ENCODE data around the gene NPC1. TPM values are rescaled to one million over a fixed set of nuclear protein-coding genes. Genes with fewer than 3 reads are reported as not detected.
A peak's percentile ranks its signal among the peaks of the same experiment; 100 is the strongest.

Gene NPC1
- total RNA-seq (2021; ENCODE audit: unreplicated experiment) (92.7 TPM), Bru-seq, nascent RNA (percentile 87 among the genes with signal in this experiment), BruChase-seq, experiment 1, labeled RNA remaining after a 2-hour chase (percentile 85 among the genes with signal in this experiment), BruChase-seq, experiment 2, labeled RNA remaining after a 6-hour chase (percentile 92 among the genes with signal in this experiment)
- 60.3 TPM for polyA plus RNA-seq (2012; ENCODE audit: insufficient read length)
- long read RNA-seq, full-length matches to known transcripts, result 69 of 185 reads
- long read RNA-seq, partial matches to known transcripts, result 65 of 185 reads
- long read RNA-seq, other reads (novel, unspliced or antisense), result 51 of 185 reads

DNA sequence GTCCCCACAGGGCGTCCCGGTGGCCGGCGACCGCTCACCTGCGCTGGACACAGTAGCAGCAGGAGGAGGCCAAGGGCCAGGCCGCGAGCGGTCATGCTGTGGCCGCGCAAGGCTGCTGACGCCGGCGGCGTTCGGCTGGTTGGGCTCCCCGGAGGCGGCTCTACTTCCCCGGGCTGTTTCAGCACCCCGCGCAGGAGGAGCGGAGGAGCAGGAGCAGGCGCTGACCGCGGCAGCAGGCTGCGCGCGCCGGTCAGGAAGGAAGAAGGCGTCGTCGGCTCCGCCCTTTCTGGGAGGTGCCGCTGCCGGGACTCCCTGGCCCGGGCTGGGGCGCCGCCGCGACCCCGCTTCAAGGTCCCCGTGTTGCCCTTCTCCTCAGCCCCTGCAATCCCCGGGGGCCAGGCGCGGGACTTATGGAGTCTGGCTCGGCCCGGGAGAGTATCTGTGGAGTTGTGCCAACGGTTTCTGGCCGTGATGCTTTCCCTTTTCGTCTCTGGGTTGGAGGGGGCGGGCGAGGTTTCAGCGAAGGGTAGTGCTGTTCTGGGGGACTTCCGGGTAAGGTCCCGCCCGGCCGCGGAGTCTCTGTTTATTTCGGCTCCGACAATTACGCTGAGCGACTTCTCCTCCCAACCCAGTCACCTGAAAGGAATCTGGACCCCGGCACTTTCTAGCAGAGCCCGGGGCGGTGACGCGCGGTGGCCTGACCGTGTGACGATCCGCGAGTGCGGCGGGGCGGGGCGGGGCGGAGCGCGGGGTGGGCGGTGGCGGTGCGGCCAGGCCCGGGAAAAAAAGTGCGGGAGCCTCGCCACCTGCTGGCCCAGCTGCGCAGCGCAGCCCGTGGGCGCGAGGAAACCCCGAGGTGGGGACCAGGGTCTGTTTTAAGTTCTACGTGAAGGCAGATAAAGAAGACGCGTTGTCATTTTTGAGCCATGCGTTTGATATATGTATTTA lies at the start of gene NPC1:
Gene NPC1, minus strand, starts transcription at position 258 of the 948 bp plus-strand sequence. Its CDS starts 163 bp downstream, at position 95.
- ATAC-seq (peak; percentile 98), DNase-seq (ENCODE audit: low read depth, low spot score) (peak; percentile 67)
- POLR2A ChIA-PET, result interaction anchor here (0.6 kb wide), 1 partner anchor 192 kb away, joined by 7 read pairs; no protein-coding TSS in a partner anchor
- no TSS peak for BruUV-seq (replicated peaks)
- intact Hi-C loops (cut with micrococcal nuclease; ENCODE audit: unreplicated experiment) (loop anchor here (10.0 kb wide), 1 partner anchor 82 kb away; the partner anchor contains the start of gene RMC1), in situ Hi-C loops (cut with HindIII; ENCODE audit: low pct_unique_long_range_greater_than_20kb, low sequenced_read_pairs) (no loop called here)
- Histone ChIP-seq H3K27me3 (ENCODE audit: control insufficient read depth, insufficient read depth, low read length) (no peaks in the 10 kb centered on the region), H3K4me1 (ENCODE audit: control insufficient read depth, insufficient read depth, low read length) (peaks cover 12% of the 10 kb centered on the region), H3K4me3 (ENCODE audit: low read depth in 2 of 2, low read length in 2 of 2) (peak within 1 kb of the TSS; percentile 91 to 97), H3K36me3 (ENCODE audit: control insufficient read depth, insufficient read depth, low read length) (peaks cover 6% of the 10 kb centered on the region; the same call in 1 of the 2 replicates), H3K27ac (ENCODE audit: low read length) (peak within 1 kb of the TSS; percentile 85), H3K9me3 (ENCODE audit: control insufficient read depth, insufficient read depth, low read depth, low read length) (no peaks in the 10 kb centered on the region)
- CTCF ChIA-PET, result interaction anchor here (1.3 kb wide), 1 partner anchor 9 kb away, joined by 3 read pairs; no protein-coding TSS in a partner anchor
- TF ChIP-seq, protein P1, sequence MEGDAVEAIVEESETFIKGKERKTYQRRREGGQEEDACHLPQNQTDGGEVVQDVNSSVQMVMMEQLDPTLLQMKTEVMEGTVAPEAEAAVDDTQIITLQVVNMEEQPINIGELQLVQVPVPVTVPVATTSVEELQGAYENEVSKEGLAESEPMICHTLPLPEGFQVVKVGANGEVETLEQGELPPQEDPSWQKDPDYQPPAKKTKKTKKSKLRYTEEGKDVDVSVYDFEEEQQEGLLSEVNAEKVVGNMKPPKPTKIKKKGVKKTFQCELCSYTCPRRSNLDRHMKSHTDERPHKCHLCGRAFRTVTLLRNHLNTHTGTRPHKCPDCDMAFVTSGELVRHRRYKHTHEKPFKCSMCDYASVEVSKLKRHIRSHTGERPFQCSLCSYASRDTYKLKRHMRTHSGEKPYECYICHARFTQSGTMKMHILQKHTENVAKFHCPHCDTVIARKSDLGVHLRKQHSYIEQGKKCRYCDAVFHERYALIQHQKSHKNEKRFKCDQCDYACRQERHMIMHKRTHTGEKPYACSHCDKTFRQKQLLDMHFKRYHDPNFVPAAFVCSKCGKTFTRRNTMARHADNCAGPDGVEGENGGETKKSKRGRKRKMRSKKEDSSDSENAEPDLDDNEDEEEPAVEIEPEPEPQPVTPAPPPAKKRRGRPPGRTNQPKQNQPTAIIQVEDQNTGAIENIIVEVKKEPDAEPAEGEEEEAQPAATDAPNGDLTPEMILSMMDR (IDR thresholded peaks at IDR 0.05), result peak; percentile 98
- TF ChIP-seq, protein P2, sequence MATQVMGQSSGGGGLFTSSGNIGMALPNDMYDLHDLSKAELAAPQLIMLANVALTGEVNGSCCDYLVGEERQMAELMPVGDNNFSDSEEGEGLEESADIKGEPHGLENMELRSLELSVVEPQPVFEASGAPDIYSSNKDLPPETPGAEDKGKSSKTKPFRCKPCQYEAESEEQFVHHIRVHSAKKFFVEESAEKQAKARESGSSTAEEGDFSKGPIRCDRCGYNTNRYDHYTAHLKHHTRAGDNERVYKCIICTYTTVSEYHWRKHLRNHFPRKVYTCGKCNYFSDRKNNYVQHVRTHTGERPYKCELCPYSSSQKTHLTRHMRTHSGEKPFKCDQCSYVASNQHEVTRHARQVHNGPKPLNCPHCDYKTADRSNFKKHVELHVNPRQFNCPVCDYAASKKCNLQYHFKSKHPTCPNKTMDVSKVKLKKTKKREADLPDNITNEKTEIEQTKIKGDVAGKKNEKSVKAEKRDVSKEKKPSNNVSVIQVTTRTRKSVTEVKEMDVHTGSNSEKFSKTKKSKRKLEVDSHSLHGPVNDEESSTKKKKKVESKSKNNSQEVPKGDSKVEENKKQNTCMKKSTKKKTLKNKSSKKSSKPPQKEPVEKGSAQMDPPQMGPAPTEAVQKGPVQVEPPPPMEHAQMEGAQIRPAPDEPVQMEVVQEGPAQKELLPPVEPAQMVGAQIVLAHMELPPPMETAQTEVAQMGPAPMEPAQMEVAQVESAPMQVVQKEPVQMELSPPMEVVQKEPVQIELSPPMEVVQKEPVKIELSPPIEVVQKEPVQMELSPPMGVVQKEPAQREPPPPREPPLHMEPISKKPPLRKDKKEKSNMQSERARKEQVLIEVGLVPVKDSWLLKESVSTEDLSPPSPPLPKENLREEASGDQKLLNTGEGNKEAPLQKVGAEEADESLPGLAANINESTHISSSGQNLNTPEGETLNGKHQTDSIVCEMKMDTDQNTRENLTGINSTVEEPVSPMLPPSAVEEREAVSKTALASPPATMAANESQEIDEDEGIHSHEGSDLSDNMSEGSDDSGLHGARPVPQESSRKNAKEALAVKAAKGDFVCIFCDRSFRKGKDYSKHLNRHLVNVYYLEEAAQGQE (IDR thresholded peaks at IDR 0.05; ENCODE audit: insufficient read depth in 1 of 2, low read depth in 2 of 2, low read length in 1 of 2), result peak in 1 of 2 experiments; percentile 54; a peak in 1 of 4 replicates
- TF ChIP-seq SIN3A (IDR thresholded peaks at IDR 0.05; ENCODE audit: borderline replicate concordance, insufficient read depth, low read depth, low read length) (peak; percentile 92), TCF7L2 (IDR thresholded peaks at IDR 0.05; ENCODE audit: low read depth, low read length) (peak; percentile 9; the same call in 1 of the 2 replicates), POLR2AphosphoS5 (IDR thresholded peaks at IDR 0.05; ENCODE audit: low read depth, low read length) (peak; percentile 85)

DNA sequence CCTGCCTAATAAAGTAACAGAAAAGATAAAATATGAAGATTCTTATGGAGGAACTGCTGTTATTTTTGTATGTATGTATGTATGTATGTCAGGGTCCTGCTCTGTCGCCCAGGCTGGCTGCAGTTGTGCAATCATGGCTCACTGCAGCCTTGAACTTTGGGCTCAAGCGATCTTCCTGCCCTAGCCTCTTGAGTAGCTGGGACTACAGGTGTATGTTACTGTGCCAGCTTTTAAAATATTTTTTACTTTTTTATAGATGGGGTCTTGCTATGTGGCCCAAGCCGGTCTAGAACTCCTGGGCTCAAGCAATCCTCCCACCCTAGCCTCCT lies 49.7 kb upstream of the NPC1 start:
- Histone ChIP-seq H3K27ac (ENCODE audit: low read length) (no peak overlapping the region), H3K27me3 (ENCODE audit: control insufficient read depth, insufficient read depth, low read length) (no peaks in the 10 kb centered on the region), H3K36me3 (ENCODE audit: control insufficient read depth, insufficient read depth, low read length) (no peaks in the 10 kb centered on the region), H3K9me3 (ENCODE audit: control insufficient read depth, insufficient read depth, low read depth, low read length) (no peaks in the 10 kb centered on the region), H3K4me3 (ENCODE audit: low read depth in 2 of 2, low read length in 2 of 2) (no peak overlapping the region), H3K4me1 (ENCODE audit: control insufficient read depth, insufficient read depth, low read length) (no peaks in the 10 kb centered on the region; the same call in 1 of the 2 replicates)
- ATAC-seq (no peak), DNase-seq (ENCODE audit: low read depth, low spot score) (no peak)
- BruUV-seq (replicated peaks), result no TSS peak
- no peak for TF ChIP-seq SIN3A (IDR thresholded peaks at IDR 0.05; ENCODE audit: borderline replicate concordance, insufficient read depth, low read depth, low read length)
- in situ Hi-C loops (cut with HindIII; ENCODE audit: low pct_unique_long_range_greater_than_20kb, low sequenced_read_pairs) (no loop called here), intact Hi-C loops (cut with micrococcal nuclease; ENCODE audit: unreplicated experiment) (no loop called here)
- ChIA-PET POLR2A (no interaction called here), CTCF (no interaction called here)

All from Panc1 (cell line).